Endothelial cell of umbilical vein (primary cell): ENCODE results near the gene SH3YL1. TPM values are rescaled to one million over a fixed set of nuclear protein-coding genes. Genes with fewer than 3 reads are reported as not detected.
"Not testable (repeated sequence)": the region's sequence is repeated elsewhere in the genome, so short reads cannot be mapped to it uniquely, and the experiment has no call there.

Experiments used
- BruUV-seq: library from RNA; stranded (reverse); fragments of 400-500 nt; replicated peaks from 2 replicates; lab custom pipeline; 2021; lab: Mats Ljungman, UMichigan
- CTCF ChIA-PET: fragments of 300-600, 350-600 bp; sonication (Branson Sonifier 250); formaldehyde crosslinking; loops from one replicate; lab custom pipeline; 2021; ENCODE audit warnings: antibody characterized with exemption, inconsistent platforms; lab: Charles Lee
- POLR2A ChIA-PET: fragments of 300-600, 350-600 bp; sonication (Branson Sonifier 250); formaldehyde crosslinking; loops from one replicate; lab custom pipeline; 2021; ENCODE audit warnings: antibody characterized with exemption, inconsistent platforms; lab: Charles Lee
- DNase-seq: peaks from one replicate; pipeline ENCODE4 v3.0.0-alpha.2; 2011; ENCODE audit warnings: low read depth, low spot score
- FAIRE-seq: peaks from 2 replicates; lab custom pipeline; 2011; peaks lifted over from hg19 to GRCh38; lab: Jason Lieb, UNC
- H2AFZ ChIP-seq: 2 replicates; pipeline ENCODE4 v1.6.0; 2012; ENCODE audit warnings: low read depth, low read length, control low read depth, inconsistent platforms
- H3K27ac ChIP-seq: 2 replicates; pipeline ENCODE4 v1.5.1; 2011; ENCODE audit warnings: low read depth, mild to moderate bottlenecking, control low read depth, low read length, moderate library complexity; ENCODE audit not compliant: insufficient read depth
- H3K27me3 ChIP-seq, 2 experiments: 2 replicates each; pipeline versions ENCODE4 v1.6.0 to v1.6.1; 2011; ENCODE audit warnings: low read length in 2 of 2, mixed read lengths in 1 of 2; ENCODE audit not compliant: control insufficient read depth in 2 of 2, insufficient read depth in 2 of 2
- H3K36me3 ChIP-seq, 2 experiments: 2 replicates in 1 of 2; 3 replicates in 1 of 2; pipeline ENCODE4 v1.5.1; 2011; ENCODE audit warnings: low read length in 2 of 2, mild to moderate bottlenecking in 1 of 2, moderate library complexity in 1 of 2; ENCODE audit not compliant: control insufficient read depth in 2 of 2, insufficient read depth in 2 of 2; ENCODE audit errors: extremely low read depth in 1 of 2
- H3K4me1 ChIP-seq: 3 replicates; pipeline ENCODE4 v1.5.1; 2011; ENCODE audit warnings: mild to moderate bottlenecking, low read length; ENCODE audit not compliant: control insufficient read depth, insufficient read depth; ENCODE audit errors: extremely low read depth
- H3K4me2 ChIP-seq: 2 replicates; pipeline ENCODE4 v1.6.1; 2011; ENCODE audit warnings: low read length, control low read depth, mixed read lengths; ENCODE audit not compliant: insufficient read depth
- H3K4me3 ChIP-seq, 3 experiments: fragments of 200-600 bp in 1 of 3; sonication (generic), shearing (Covaris generic) in 1 of 3; replicated peaks in 1 of 3; 2 replicates each; pipeline ENCODE4 v1.5.1; 2011 to 2016; ENCODE audit warnings: control low read depth in 3 of 3, low read length in 3 of 3, mild to moderate bottlenecking in 2 of 3, inconsistent platforms in 1 of 3, low read depth in 1 of 3, moderate library complexity in 1 of 3; ENCODE audit not compliant: insufficient read depth in 1 of 3
- H3K79me2 ChIP-seq: 2 replicates; pipeline ENCODE4 v1.6.0; 2012; ENCODE audit warnings: low read length, inconsistent platforms; ENCODE audit not compliant: control insufficient read depth, insufficient read depth
- H3K9ac ChIP-seq: replicated peaks from 2 replicates; pipeline ENCODE3; 2011; ENCODE audit warnings: low read length, control low read depth; ENCODE audit not compliant: insufficient read depth; ENCODE audit errors: extremely low read depth
- H3K9me1 ChIP-seq: replicated peaks from 3 replicates; pipeline ENCODE4 v1.6.0; 2011; ENCODE audit warnings: mild to moderate bottlenecking, low read length; ENCODE audit not compliant: control insufficient read depth, insufficient read depth; ENCODE audit errors: extremely low read depth
- H3K9me3 ChIP-seq: replicated peaks from 2 replicates; pipeline ENCODE4 v1.5.1; 2012; ENCODE audit warnings: low read length, inconsistent platforms; ENCODE audit not compliant: control insufficient read depth, insufficient read depth
- H4K20me1 ChIP-seq: replicated peaks from 2 replicates; pipeline ENCODE3; 2011; ENCODE audit warnings: mild to moderate bottlenecking, low read length; ENCODE audit not compliant: control insufficient read depth, insufficient read depth; ENCODE audit errors: extremely low read depth
- dilution Hi-C: fragments of 300-500 bp; cut with MboI; formaldehyde crosslinking; loops from one replicate; pipeline ENCODE4 v1.15.0; 2019; ENCODE audit warnings: low sequenced_read_pairs; ENCODE audit not compliant: extremely low pct_ligation_motif_present
- intact Hi-C: fragments of 100-400 bp; cut with micrococcal nuclease; formaldehyde crosslinking; loops from one replicate; pipeline ENCODE4 v1.10.0; 2022
- polyA plus RNA-seq, 4 experiments: library from polyadenylated mRNA; depleted of rRNA in 3 of 4; stranded (reverse) in 3 of 4; unstranded in 1 of 4; fragments of >200 nt; gene quantifications; 2 replicates each; pipeline versions ENCODE4 v1.2.1 to v1.2.3, GENCODE V29; 2011 to 2012; ENCODE audit warnings: missing spikeins in 1 of 4
- total RNA-seq: library from RNA; stranded (reverse); gene quantifications from 2 replicates; pipeline ENCODE4 v1.2.3, GENCODE V29; 2021
- TF ChIP-seq, protein P1 (sequence below), 2 donors: IDR thresholded peaks; 1 replicate in 1 of 2; 2 replicates in 1 of 2; pipeline ENCODE4 v1.5.1; 2011; ENCODE audit warnings: low read length in 2 of 2, mild to moderate bottlenecking in 2 of 2, moderate library complexity in 2 of 2, control low read depth in 1 of 2, inconsistent platforms in 1 of 2, low read depth in 1 of 2; ENCODE audit not compliant: insufficient read depth in 1 of 2; ENCODE audit errors: extremely low read depth in 1 of 2

SH3YL1 gene
- total and polyA plus RNA-seq, 2 donors (not counting 3 experiments of a cell fraction or from before 2014, with no cell fraction given): 12.5 to 22.4 TPM

- H2AFZ ChIP-seq: no peak overlapping the region
- H3K4me2 ChIP-seq: no peak overlapping the region
- intact Hi-C loops: no loop called here
- H3K79me2 ChIP-seq: no peaks in the 10 kb centered on the region
- peaks cover 3% of the 10 kb centered on the region for H3K9me3 ChIP-seq
- FAIRE-seq (no peak), DNase-seq (no peak)
- CTCF ChIA-PET: no interaction called here
- POLR2A ChIA-PET: no interaction called here
- H3K9ac ChIP-seq: no peak overlapping the region
- no peaks in the 10 kb centered on the region for H3K4me1 ChIP-seq
- no peaks in the 10 kb centered on the region for H3K9me1 ChIP-seq
- dilution Hi-C loops: no loop called here
- TF ChIP-seq, protein P1, sequence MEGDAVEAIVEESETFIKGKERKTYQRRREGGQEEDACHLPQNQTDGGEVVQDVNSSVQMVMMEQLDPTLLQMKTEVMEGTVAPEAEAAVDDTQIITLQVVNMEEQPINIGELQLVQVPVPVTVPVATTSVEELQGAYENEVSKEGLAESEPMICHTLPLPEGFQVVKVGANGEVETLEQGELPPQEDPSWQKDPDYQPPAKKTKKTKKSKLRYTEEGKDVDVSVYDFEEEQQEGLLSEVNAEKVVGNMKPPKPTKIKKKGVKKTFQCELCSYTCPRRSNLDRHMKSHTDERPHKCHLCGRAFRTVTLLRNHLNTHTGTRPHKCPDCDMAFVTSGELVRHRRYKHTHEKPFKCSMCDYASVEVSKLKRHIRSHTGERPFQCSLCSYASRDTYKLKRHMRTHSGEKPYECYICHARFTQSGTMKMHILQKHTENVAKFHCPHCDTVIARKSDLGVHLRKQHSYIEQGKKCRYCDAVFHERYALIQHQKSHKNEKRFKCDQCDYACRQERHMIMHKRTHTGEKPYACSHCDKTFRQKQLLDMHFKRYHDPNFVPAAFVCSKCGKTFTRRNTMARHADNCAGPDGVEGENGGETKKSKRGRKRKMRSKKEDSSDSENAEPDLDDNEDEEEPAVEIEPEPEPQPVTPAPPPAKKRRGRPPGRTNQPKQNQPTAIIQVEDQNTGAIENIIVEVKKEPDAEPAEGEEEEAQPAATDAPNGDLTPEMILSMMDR (IDR thresholded peaks at IDR 0.05; ENCODE audit: extremely low read depth in 1 of 2, insufficient read depth in 1 of 2, low read depth in 1 of 2, low read length in 2 of 2): no peak
- H3K27ac ChIP-seq: no peak overlapping the region
- no TSS peak for BruUV-seq
- no peaks in the 10 kb centered on the region for H3K27me3 ChIP-seq
- no peak overlapping the region for H3K4me3 ChIP-seq
- H4K20me1 ChIP-seq: no peaks in the 10 kb centered on the region
- H3K36me3 ChIP-seq: no peaks in the 10 kb centered on the region
These were observed 88.6 kb downstream of the SH3YL1 start for GRCh38 chr2:175161-175786.

- H3K36me3 ChIP-seq, H2AFZ ChIP-seq, H4K20me1 ChIP-seq, POLR2A ChIA-PET, CTCF ChIA-PET, BruUV-seq, H3K27me3 ChIP-seq, H3K9me1 ChIP-seq, H3K27ac ChIP-seq, intact Hi-C loops, dilution Hi-C loops, H3K4me1 ChIP-seq, H3K9me3 ChIP-seq, H3K4me3 ChIP-seq, H3K79me2 ChIP-seq, H3K9ac ChIP-seq, H3K4me2 ChIP-seq, FAIRE-seq, DNase-seq: not testable (repeated sequence)
These were observed 91.7 kb downstream of the SH3YL1 start for GRCh38 chr2:172120-172519.
